IgD-negative memory B cell (primary cell): Measurements from ENCODE around the gene TET1. TPM values are rescaled to one million over a fixed set of nuclear protein-coding genes. Genes with fewer than 3 reads are reported as not detected.
"Not testable (repeated sequence)": the region's sequence is repeated elsewhere in the genome, so short reads cannot be mapped to it uniquely, and the experiment has no call there.

Source experiments
- H3K27ac Mint-ChIP-seq, 3 donors: one replicate each; pipeline ENCODE4 v1.8.0; 2020 to 2022; ENCODE audit warnings: mild to moderate bottlenecking in 3 of 3, mixed read lengths in 3 of 3, moderate library complexity in 1 of 3
- H3K27me3 Mint-ChIP-seq: one replicate; pipeline ENCODE4 v1.8.0; 2021; ENCODE audit warnings: mixed read lengths
- H3K36me3 Mint-ChIP-seq: one replicate; pipeline ENCODE4 v1.8.0; 2020; ENCODE audit warnings: mild to moderate bottlenecking, mixed read lengths
- H3K4me1 Mint-ChIP-seq, 3 donors: one replicate each; pipeline ENCODE4 v1.8.0; 2020 to 2022; ENCODE audit warnings: mixed read lengths in 3 of 3, mild to moderate bottlenecking in 1 of 3
- H3K4me3 Mint-ChIP-seq, 4 donors: one replicate each; pipeline ENCODE4 v1.8.0; 2020 to 2022; ENCODE audit warnings: mild to moderate bottlenecking in 4 of 4, mixed read lengths in 4 of 4, moderate library complexity in 3 of 4
- H3K9me3 Mint-ChIP-seq, 3 donors: one replicate each; pipeline ENCODE4 v1.8.0; 2020 to 2021; ENCODE audit warnings: mixed read lengths in 3 of 3, mild to moderate bottlenecking in 1 of 3
- polyA plus RNA-seq: library from polyadenylated mRNA; unstranded; fragments of 300-500 nt; fragmentation: Illumina TruSeq; gene quantifications from one replicate; pipeline ENCODE4 v1.2.3, GENCODE V29; 2021

The TET1 gene
- polyA plus RNA-seq, 1 donor from 2014 or later: 1.0 TPM

GRCh38 chr10:68559251-68559650 is 886 bp upstream of the TET1 start:
- Mint-ChIP-seq H3K4me1 (peaks cover 14 to 23% (median 15%) of the 10 kb centered on the region in 3 donors), H3K36me3 (peaks cover 4% of the 10 kb centered on the region), H3K27me3 (peaks cover 44% of the 10 kb centered on the region), H3K4me3 (peak overlapping the region in 2 of 4 donors; percentile 57 to 84), H3K9me3 (peaks cover 0 to 4% (median 0%) of the 10 kb centered on the region in 3 donors), H3K27ac (no peak overlapping the region)

DNA sequence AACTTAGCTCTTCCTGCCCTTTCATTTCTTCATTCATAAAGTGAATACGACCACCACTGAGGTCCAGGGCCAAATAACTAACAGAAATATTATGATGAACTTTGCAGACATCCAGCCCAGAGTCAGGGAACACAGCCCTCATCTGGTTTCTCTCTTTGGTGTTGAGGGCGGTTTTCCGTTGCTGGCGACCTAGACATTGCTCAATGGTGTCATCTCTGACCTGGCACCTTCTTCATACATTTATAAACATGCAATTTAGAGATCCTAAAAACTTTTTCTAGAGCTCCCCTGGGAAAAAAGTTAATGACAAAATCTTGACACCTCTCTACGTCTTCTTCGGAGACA is 324 bp upstream of the TET1 start:
- peaks cover 0 to 4% (median 0%) of the 10 kb centered on the region in 3 donors for H3K9me3 Mint-ChIP-seq
- peaks cover 2% of the 10 kb centered on the region for H3K36me3 Mint-ChIP-seq
- peak overlapping the region; percentile 55 to 84 (median 70) for H3K4me3 Mint-ChIP-seq
- H3K27me3 Mint-ChIP-seq: peaks cover 49% of the 10 kb centered on the region
- peaks cover 14 to 23% (median 16%) of the 10 kb centered on the region in 3 donors for H3K4me1 Mint-ChIP-seq
- H3K27ac Mint-ChIP-seq: no peak overlapping the region

DNA sequence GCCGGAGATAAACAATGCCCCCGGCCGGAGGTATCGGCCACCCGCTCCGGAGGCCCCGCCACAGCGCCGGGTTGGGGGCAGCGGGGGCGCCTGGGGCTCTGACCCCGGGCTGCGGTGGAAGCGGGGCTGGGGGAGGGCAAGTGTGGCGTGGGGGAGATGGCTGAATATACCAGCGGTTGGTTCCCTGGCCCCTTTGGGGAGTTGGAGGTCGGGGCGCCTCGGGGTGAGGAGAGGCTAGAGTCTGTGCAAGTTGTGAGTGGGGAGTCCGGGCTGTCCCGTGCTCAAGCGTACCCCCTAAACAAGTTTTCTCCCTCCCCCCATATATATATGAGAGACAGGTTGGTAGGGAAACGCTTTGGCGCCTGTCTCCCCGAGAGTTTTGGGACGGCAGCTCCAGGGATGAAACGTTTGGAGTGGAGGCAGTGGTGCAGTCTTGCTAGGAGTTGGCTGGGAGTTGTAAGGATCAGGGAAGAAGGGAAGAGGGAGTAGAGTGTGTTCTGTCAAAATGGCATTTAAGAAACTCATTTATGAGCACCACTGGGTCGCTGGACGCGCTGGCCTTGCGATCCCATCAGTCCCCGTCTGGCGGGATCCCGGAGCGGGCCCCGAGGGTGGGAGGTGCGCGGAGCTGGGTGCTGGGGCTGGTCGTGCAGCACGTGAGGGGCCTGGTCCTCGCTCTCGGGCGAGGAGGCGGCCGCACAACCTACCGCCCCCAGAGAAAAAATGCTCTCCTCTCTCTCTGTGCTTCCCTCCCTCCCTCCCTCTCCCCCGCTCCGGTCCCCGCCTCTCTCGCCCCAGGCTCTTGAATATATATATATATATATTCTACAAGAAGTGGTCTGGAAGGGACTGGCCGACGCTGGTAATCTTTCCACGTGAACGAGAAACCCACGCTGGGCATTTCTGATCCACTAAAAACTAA is 1.1 kb downstream of the TET1 start:
- H3K4me1 Mint-ChIP-seq: peaks cover 14 to 23% (median 16%) of the 10 kb centered on the region in 3 donors
- peaks cover under 1% of the 10 kb centered on the region for H3K36me3 Mint-ChIP-seq
- peak overlapping the region; percentile 17 to 92 (median 78) for H3K4me3 Mint-ChIP-seq
- peaks cover 51% of the 10 kb centered on the region for H3K27me3 Mint-ChIP-seq
- H3K9me3 Mint-ChIP-seq: peaks cover 0 to 4% (median 0%) of the 10 kb centered on the region in 3 donors
- peak overlapping the region in 1 of 3 donors; percentile 21 for H3K27ac Mint-ChIP-seq

GRCh38 chr10:68561865-68562649 is 1.9 kb downstream of the TET1 start:
- peaks cover 0 to 4% (median 0%) of the 10 kb centered on the region in 3 donors for H3K9me3 Mint-ChIP-seq
- H3K4me1 Mint-ChIP-seq: peaks cover 14 to 23% (median 16%) of the 10 kb centered on the region in 3 donors
- no peak overlapping the region for H3K27ac Mint-ChIP-seq
- H3K36me3 Mint-ChIP-seq: no peaks in the 10 kb centered on the region
- H3K27me3 Mint-ChIP-seq: peaks cover 56% of the 10 kb centered on the region
- H3K4me3 Mint-ChIP-seq: peak overlapping the region; percentile 17 to 77 (median 44)

DNA sequence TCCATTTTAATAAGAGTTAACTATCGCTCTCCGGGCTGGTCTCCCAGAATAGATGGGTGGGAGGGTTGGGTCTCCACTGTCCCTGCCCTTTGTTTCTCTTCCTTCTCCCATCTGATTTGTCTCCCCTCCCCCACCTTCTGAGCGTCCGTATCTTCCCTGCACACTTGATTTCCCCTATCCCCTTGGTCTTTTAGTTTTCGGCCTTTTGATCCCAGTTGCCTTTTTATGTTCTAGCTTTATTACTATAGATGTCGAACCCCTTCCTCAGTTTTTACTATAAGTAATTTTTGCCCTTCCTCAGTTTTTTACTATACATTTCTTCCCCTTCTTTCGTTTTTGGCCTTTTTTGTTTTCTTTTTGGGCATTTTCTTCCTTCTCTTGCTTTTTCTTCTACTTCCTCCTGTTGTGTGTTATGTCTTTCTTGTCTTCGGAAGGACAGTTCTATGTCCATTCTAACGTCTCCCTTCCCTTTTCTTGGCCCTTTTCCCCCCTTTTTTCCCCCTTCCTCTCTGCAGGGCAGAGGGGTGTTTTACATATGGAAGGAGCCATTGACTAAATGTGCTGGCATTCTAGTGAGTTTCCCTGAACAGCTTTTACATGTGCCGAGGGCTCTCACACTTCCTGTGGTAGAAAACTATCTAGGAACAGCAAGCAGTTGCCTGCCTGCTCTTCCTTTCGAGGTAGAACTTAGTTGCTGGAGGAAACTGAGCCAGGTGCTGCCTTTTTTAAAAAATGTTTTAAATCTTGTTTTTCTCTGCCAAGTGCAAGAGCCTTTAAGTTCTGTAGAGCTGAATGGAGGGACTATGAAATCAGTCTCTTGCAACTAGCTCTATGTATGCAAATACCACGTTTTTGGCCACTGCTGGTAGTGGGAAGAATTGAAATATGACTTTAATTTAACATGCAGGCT is 2.8 kb downstream of the TET1 start:
- Mint-ChIP-seq H3K9me3 (peaks cover 0 to 4% (median 0%) of the 10 kb centered on the region in 3 donors), H3K27me3 (peaks cover 57% of the 10 kb centered on the region), H3K4me1 (peaks cover 14 to 23% (median 16%) of the 10 kb centered on the region in 3 donors), H3K36me3 (no peaks in the 10 kb centered on the region), H3K4me3 (peak overlapping the region in 3 of 4 donors; percentile 17 to 65 (median 50)), H3K27ac (no peak overlapping the region)

DNA sequence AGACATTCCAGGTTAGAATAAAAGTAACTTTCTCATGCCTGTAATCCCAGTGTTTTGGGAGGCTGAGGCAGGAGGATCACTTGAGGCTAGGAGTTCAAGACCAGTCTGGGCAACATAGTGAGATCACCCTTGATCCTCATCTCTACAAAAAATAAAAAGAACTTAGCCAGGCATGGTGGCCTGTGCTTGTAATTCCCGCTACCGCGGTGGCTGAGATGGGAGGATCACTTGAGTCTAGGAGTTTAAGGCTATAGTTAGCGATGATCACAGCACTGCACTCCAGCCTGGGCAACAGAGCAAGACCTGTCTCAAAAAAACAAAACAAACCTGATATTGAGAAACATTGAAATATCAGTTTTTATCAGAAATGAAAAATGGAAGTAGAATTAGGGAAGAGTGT is 4.6 kb downstream of the TET1 start:
- Mint-ChIP-seq H3K27me3 (peaks cover 44% of the 10 kb centered on the region), H3K27ac (no peak overlapping the region), H3K4me1 (peaks cover 12 to 20% (median 16%) of the 10 kb centered on the region in 3 donors), H3K4me3 (no peak overlapping the region), H3K9me3 (peaks cover 0 to 2% (median 0%) of the 10 kb centered on the region in 3 donors), H3K36me3 (no peaks in the 10 kb centered on the region)

GRCh38 chr10:68565658-68566057 is 5.5 kb downstream of the TET1 start:
- Mint-ChIP-seq H3K36me3 (no peaks in the 10 kb centered on the region), H3K9me3 (no peaks in the 10 kb centered on the region), H3K4me1 (peaks cover 9 to 17% (median 13%) of the 10 kb centered on the region in 3 donors), H3K27me3 (peaks cover 41% of the 10 kb centered on the region), H3K27ac (no peak overlapping the region), H3K4me3 (no peak overlapping the region)

GRCh38 chr10:68566351-68566750 is 6.2 kb downstream of the TET1 start:
- Mint-ChIP-seq H3K27ac (no peak overlapping the region), H3K4me1 (peaks cover 6 to 17% (median 10%) of the 10 kb centered on the region in 3 donors), H3K36me3 (no peaks in the 10 kb centered on the region), H3K9me3 (no peaks in the 10 kb centered on the region), H3K27me3 (peaks cover 37% of the 10 kb centered on the region), H3K4me3 (no peak overlapping the region)

DNA sequence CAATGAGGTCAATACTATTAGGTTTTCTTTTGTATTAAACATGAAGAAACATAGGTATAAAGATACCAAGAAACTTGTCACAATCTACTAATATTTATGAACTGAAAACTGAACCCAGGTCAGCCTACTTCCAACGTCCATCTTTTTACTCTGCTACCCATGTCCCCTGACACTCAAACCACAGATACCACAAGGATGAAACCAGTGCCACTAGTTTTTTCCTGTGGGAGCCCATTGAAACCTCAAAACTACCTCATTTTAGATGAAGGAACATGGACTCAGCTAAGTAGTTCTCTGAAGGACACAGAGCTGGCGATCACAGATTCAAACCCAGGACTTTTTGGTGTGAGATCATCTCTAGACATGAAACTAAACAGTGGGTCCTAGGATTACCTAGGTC is 6.8 kb downstream of the TET1 start:
- Mint-ChIP-seq H3K4me3 (no peak overlapping the region), H3K9me3 (no peaks in the 10 kb centered on the region), H3K36me3 (no peaks in the 10 kb centered on the region), H3K27me3 (peaks cover 33% of the 10 kb centered on the region), H3K27ac (no peak overlapping the region), H3K4me1 (peaks cover 4 to 15% (median 8%) of the 10 kb centered on the region in 3 donors)

GRCh38 chr10:68572151-68572550 is 12.0 kb downstream of the TET1 start:
- Mint-ChIP-seq H3K27me3 (peaks cover 4% of the 10 kb centered on the region), H3K4me1 (no peaks in the 10 kb centered on the region), H3K36me3 (peaks cover 2% of the 10 kb centered on the region), H3K27ac (no peak overlapping the region), H3K9me3 (no peaks in the 10 kb centered on the region), H3K4me3 (no peak overlapping the region)

DNA sequence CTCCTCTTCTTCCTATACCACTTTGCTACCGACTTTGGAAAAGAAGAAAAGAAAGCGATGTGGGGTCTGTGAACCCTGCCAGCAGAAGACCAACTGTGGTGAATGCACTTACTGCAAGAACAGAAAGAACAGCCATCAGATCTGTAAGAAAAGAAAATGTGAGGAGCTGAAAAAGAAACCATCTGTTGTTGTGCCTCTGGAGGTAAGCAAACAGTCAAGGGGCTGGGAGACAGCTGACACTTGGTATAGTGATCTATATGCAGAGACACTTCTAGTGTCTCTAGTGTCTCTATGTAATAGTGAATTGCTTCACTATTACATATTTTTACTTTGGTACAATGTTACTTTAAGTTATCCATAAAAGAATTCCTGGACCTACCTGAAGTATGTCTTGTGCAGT is 13.9 kb downstream of the TET1 start:
- Mint-ChIP-seq H3K27ac (no peak overlapping the region), H3K4me1 (peaks cover 0 to under 1% (median 0%) of the 10 kb centered on the region in 3 donors), H3K27me3 (no peaks in the 10 kb centered on the region)

DNA sequence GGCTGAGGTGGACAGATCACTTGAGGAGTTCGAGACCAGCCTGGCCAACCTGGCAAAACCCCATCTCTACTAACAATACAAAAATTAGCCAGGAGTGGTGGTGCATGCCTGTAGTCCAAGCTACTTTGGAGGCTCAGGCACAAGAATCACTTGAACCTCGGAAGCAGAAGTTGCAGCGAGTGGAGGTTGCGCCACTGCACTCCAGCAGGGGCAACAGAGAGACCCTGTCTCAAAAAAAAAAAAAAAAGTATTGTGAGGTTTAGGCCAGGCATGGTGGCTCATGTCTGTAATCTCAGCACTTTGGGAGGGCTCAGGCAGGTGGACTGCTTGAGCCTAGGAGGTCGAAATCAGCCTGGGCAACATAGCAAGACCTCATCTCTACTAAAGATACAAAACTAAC is 16.0 kb downstream of the TET1 start:
- Mint-ChIP-seq H3K27ac (no peak overlapping the region), H3K4me3 (no peak overlapping the region), H3K4me1 (peaks cover 0 to 1% (median 0%) of the 10 kb centered on the region in 3 donors), H3K36me3 (peaks cover 2% of the 10 kb centered on the region), H3K9me3 (no peaks in the 10 kb centered on the region), H3K27me3 (no peaks in the 10 kb centered on the region)

More for the DNA sequence above, 13.9 kb downstream of the TET1 start:
- H3K36me3 Mint-ChIP-seq: peaks cover 2% of the 10 kb centered on the region
- no peaks in the 10 kb centered on the region for H3K9me3 Mint-ChIP-seq
- H3K4me3 Mint-ChIP-seq: no peak overlapping the region

DNA sequence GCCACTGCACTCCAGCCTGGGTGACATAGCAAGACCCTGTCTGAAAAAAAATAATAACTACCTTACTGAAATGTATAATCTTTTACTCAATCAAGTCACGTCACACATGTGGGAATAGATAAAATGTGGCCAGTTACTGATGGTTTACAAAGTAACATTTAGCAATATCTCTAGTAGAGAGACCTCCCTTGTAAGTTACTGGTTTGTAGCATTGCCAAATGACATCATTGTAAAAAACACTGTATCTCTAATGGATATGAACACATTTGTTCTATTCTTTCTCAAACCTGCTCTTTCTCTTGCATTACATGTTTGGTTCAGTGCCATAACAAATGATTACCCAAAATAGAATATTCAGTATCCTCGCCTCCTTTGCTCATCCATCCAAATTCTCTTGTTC is 18.8 kb downstream of the TET1 start:
- Mint-ChIP-seq H3K4me3 (no peak overlapping the region), H3K9me3 (no peaks in the 10 kb centered on the region), H3K4me1 (peaks cover 0 to 1% (median 0%) of the 10 kb centered on the region in 3 donors), H3K36me3 (no peaks in the 10 kb centered on the region), H3K27ac (no peak overlapping the region), H3K27me3 (no peaks in the 10 kb centered on the region)

DNA sequence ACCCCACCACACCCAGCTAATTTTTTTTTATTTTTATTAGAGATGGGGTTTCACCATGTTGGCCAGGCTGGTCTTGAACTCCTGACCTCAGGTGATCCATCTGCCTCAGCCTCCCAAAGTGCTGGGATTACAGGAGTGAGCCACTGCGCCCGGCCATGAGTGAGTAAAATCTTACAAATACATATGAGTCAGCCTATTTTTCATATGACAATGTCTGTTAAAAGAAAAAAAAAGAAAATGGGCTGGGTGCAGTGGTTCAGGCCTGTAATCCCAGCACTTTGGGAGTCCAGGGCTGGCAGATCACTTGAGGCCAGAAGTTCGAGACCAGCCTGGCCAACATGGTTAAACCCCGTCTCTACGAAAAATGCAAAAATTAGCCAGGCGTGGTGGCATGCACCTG is 24.1 kb downstream of the TET1 start:
- H3K4me1 Mint-ChIP-seq, H3K36me3 Mint-ChIP-seq, H3K4me3 Mint-ChIP-seq, H3K27ac Mint-ChIP-seq, H3K9me3 Mint-ChIP-seq, H3K27me3 Mint-ChIP-seq: not testable (repeated sequence)
